ACHN (cell line): ENCODE data around the gene RNF130.

ENCODE experiments used
- DNase-seq: peaks from one replicate; pipeline ENCODE4 v3.0.0-alpha.2; 2015
- in situ Hi-C: cut with HindIII; loops from 2 replicates; pipeline ENCODE4 v1.10.0; 2017; ENCODE audit warnings: low sequenced_read_pairs, low pct_ligation_motif_present, low pct_unique_long_range_greater_than_20kb

Gene RNF130

DNA sequence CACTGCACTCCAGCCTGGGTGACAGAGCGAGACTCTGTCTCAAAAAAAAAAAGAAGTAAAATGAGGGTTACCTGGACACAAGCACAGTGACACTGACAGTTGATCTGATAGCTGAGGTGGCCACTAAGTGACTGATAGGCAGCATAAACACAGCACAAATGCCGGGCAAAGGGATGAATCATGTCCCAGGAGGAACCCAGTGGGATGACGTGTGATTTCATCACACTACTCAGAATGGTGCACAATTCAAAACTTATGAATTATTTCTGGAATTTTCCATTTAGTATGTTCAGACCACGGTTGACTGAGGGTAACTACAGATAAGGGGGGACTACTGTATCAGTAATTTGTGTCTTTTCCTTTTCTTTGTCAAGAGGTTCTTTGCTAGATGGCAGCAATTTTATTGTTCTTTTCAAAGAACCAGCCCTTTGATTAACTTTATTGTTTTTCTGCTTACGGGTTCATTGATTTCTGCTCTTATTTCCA, 34.3 kb upstream of the RNF130 start:
- DNase-seq, result no peak
- in situ Hi-C loops, result no loop called here

DNA sequence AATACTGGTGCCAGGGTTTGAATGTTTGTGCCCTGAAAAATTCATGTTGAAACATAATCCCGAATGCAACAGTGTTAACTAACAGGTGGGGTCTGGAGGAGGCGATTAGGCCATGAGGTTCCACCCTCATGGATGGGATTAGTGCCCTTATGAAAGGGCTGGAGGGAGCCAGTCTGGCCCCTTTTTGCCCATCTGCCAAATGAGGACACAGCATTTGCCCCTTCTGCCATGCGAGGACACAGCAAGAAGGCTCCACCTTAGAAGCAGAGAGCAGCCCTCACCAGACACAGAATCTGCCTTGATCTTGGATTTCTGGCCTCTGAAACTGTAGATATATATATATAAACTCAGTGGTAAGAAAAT, 32.6 kb upstream of the RNF130 start:
- DNase-seq, result no peak
- in situ Hi-C loops, result no loop called here

DNA sequence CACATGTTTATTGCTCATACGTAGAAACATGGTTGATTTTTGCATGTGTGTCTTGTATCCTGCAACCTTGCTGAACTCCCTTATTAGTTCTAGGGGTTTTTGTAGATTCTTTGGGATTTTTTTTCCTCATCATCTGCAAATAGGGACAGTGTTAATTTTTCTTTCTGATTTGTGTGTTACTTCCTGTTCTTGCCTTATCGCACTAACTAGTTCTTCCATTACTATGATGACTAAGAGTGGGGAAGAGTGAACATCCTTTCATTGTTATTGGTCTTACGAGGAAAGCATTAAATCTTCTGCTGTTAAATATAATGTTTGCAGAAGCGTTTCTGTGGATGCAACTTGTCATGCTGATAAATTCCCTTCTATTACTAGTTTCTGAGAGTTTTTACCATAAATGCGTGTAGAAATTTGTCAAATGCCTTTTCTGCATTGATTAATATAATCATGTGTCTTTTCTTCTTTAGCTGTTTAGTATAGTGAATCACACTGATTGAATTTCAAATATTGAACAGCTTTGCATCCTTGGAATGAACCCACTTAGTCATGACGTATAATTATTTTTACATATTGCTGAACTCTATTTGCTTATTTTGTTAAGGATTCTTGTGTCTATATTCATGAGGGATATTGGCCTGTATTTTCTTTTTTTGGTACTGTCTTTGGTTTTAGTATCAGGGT, 32.1 kb upstream of the RNF130 start:
- DNase-seq, result no peak
- in situ Hi-C loops, result no loop called here

DNA sequence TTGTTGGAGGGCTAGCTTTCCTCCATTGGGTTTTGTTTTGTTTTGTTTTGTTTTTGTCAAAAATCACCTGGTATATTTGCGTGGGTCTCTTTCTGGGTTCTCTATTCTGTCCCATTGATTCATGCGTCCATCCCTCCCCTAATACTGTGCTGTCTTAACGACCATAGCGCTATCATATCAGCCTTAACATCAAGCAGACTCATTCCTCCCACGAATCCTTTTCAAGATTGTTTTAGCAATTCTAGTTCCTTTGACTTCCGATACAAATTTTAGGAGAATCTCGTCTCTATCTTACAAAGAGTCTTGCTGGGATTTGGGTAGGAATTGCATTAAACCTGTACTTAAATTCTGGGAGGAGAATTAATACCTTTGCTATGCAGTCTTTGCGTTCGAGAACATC, 31.1 kb upstream of the RNF130 start:
- in situ Hi-C loops, result no loop called here
- DNase-seq, result no peak

DNA sequence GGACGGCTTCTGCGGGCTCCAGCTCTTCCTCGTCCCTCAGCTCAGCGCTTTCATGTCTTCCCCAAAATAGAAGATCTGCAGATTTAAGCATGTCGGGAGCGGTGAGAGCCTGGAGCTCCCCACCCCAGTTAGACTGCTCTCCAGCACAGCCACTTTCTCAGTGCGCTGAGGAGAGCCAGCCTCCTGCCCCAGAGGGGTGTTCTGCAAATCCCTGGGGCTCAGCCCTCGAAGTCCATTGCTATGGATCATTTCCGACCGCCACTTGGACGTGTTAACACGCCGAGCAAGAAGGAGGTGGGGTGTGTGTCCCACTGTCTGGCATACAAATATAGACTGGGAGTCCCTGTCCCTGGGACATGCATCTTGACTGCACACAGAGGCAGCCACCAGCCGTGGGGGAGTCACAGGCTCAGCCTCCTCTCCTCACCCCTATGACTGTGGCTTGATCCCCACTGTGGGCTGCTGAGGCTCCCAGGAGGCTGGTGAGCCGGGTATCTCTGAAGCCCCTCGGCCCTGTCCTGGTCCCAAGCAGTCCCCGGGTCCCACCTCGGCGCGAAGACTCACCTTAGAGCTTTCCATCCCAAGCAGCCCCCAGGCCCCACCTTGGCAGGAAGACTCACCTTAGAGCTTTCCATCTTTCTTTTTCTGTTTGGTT, 30.0 kb upstream of the RNF130 start:
- in situ Hi-C loops, result no loop called here
- DNase-seq, result no peak

DNA sequence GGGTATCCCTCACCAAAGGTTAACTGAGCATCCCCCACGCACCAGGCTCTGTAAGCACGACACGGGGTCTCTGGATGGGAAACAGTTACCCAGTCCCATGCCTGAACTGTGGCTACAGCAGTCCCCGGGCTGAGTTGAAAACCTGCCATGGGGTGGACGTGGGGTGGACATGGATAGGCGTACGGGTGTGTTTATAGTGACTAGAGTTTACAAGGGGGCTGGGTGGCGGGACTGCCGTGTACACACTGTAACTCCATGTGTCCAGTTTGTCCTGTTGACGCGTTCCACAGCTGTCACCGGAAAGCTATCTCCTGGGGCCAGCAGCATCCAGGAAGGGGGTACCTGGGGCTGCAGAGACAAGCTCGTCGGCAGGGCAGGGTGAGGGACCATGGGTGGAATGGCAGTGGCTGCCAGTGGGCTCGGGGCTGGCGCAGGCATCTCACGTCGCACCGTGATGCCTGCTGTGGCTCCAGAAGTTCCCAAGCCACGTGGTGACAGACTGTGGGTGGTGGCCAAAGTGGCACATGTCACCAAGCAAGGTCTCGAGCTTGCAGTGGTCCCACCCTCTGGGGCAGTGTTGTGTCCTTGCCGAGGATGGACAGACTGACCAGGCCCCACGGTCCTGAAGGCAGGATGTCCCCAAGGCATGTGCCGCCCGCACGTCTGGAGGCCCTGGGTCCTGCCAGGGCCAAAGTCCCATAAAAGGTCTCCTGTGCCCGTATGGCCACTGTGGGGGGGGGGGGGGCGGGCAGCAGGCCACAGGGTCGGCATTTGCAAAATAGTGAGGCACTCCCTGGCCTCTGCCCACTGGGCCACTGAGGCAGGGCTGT, 29.3 kb upstream of the RNF130 start:
- in situ Hi-C loops, result no loop called here
- no peak for DNase-seq

DNA sequence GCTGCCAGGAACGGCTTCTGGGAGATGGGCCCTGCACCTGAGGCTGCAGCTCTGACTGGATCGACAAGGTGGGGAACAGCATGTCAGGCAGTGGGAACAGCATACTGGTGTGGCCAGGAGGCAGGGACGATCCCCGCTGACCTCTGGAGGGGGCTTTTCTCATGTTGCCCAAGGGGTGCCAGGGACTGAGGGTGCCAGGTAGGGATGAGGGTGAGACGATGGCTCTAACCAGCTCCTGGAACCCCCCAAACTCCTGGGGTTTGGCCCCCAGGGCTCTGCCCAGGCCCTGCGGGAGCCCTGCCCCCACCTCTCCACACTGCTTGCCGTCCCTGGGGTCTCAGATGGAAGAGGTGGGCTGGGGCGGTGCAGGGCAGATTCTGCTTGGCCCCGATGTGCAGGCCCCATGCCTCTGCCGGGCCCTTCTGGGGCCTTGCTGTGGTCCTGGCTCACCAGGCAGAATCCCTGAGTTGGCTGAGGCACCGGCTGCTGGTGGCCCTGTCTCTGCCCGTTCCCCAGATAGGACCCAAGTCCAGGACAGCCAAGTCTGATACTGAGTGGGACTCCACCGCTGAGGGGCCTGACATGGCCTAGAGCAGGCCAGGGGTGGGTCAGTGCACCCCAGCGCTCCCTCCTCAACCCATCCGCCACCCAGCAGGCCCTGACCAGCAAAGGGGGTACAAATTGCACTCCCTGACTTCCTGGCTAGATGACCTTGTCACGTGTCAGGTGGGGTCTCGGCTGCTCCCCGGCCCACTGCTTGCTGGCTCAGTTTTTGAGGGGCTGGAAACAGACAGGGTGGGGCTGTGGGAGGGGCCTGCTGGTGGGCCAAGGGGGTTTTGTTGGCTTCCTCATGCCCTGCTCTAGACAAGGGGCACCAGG, 28.4 kb upstream of the RNF130 start:
- DNase-seq, result no peak
- in situ Hi-C loops, result no loop called here

DNA sequence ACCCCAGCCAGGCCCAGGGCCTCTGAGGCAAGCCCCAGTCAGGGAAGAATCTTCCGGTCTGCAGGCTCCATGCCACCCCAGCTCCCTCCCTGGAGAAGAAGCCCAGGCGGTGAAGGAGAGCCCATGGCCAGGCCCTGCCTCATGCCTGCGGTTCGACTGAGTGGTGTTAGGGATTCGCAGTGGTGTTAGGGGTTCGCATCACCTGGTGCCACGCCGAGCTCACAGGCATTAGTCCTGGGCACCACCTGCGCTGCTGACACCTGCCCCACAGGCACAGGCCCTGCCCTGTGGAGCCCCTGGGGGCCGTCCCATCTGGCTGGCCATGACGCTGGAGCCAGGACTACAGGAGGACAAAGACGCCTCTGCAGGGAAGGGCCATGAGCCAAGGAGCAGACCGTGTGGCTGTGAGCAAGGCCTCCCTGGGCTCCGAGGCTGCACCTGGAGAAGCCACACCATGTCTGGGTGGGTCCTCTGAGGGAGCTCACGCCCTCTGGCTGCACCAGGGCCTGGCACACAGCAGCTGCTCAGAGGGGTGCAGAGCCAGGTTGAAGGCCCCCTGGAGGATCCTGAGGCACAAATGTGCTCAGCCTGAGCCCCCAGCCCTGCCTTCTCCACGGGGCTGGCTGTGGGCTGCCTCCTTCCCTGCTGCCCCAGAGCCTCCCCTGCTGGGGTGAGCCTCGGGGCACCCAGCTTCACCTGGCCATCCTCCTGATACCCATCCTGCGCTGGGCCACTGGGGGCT, 27.6 kb upstream of the RNF130 start:
- DNase-seq, result no peak
- in situ Hi-C loops, result no loop called here

DNA sequence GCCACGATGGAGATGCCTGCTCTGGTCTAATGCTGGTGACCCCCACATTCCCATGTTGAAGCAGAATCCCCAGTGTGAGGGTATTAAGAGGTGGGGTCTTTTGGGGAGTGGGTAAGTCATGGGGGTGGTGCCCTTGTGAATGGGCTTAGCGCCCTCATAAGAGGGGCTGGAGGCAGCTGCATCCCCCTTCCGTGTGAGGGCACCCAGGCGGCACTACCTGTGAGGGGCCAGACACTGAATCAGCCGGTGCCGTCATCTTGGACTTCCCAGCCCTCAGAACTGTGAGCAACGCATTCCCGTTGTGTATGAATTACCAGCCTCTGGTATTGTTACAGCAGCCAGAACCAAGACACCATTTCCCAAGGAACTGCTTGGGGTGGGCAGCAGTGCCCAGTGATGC, 27.0 kb upstream of the RNF130 start:
- in situ Hi-C loops, result no loop called here

DNA sequence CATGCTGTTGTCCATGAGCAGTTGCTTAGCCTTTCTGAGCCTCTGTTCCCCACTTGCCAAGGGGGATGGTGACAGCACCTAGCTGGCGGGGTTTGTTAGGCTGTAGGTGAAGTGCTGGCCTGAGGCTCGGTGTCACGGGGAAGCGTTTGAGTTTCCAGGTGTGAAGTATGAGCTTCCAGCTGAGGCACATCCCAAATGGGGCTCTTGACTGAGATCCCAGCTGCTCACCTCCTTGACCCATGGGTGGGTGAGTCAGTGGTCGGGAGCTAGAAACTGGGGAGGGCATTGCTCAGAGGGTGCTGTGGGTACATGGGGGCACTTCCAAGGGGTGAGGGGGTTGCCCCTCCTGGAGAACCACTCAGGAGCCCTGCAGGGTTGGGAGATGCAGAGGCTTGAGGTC, 26.4 kb upstream of the RNF130 start:
- DNase-seq, result no peak
- in situ Hi-C loops, result no loop called here

More for the DNA sequence above, 27.0 kb upstream of the RNF130 start:
- no peak for DNase-seq

DNA sequence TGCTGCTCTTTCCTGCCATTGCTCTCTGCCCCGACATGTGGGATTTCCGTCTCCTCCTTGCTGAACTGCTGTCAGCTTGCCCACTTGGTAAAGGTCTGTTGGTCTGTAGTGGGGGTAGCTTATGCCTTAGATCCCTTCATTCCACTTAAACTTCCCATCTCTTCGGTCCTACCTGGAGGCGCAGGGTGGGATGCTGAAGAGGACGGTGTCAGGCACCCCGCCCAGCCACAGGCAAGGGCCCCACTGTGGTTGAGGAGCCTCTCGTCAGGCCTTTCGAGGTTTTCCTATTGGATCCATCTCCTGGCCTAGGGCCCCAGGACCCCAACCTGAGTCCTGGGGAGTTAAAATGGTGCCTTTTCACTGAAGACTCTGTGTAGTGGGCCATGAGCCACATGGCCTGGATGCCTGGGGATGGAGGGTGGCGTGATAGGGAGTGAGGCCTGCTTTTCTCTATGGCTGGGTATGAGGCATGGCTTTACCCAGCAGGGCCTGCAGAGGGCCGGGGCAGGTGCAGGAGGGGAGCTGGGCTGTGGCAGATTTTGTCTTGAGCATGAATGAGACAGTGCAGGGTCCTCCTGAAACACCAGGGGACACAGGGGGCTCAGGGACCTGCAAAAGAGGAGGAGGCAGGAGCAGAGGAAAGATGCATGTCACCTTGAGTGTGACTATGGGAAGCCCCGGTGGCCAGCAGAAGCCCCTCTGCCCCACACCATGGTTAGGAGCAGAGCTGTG, 25.8 kb upstream of the RNF130 start:
- in situ Hi-C loops, result no loop called here
- no peak for DNase-seq

DNA sequence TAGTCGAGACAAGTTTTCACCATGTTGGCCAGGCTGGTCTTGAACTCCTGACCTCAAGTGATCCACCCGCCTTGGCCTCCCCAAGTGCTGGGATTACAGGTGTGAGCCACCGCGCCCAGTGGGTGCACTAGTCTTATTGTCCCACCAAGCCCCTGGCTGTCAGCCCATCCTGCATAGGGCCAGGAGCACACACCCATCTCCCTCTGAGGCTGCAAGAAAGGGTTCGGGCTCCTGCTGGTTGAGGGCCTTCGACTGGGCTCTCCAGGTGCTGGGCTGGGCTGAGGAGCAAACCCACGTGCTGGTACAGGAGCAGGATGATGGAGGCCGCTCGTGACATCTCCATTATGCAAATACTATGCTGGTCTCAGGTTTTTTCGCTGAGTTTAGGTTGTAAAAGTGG, 25.1 kb upstream of the RNF130 start:
- in situ Hi-C loops, result no loop called here
- DNase-seq, result no peak

DNA sequence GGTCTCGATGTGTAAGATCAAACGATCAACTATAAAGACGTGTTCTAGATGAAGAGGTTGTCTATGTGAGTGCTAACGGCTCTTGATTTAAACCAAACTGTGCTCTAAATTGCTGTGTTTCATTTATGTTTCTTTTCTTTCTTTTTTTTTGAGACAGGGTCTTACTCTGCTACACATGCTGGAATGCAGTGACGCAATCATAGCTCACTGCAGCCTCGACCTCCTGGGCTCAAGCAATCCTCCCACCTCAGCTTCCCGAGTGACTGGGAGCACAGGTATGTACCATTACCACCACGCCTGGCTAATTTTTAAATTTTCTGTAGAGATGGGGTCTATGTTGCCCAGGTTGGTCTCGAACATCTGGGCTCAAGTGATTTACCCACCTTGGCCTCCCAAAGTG, 24.0 kb upstream of the RNF130 start:
- DNase-seq, result no peak
- in situ Hi-C loops, result no loop called here

DNA sequence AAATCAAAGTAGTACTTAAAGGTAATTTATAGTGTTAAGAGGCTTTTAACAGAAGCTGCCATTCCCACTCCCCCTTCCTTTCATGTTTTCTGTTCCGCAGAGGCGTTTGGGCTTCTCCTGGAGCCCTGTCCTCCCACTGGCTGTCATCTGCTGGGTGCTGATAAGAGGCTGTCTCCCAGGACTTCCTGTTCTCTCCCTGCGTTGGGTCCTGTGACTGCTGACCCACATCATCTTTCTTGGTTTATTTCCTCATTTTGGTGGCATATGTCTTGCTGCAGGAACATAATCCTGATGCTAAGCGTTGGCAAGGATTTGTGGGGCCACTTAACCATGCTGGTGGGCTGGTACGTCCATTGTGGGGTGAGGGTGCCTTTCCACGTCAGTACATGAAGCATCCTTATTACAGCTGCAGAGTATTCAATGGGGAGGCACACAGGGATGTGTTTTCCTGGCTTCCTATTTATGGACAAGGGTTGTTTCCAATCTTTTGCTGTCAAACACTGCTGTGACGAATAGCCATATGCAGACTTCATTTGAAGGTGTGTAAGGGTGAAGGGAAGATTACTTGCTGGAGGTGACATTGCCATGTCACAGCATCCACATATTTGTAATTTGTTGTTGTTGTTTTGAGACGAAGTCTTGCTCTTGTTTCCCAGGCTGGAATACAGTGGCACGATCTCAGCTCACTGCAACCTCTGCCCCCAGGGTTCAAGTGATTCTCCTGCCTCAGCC, 22.3 kb upstream of the RNF130 start:
- DNase-seq, result no peak
- in situ Hi-C loops, result no loop called here

DNA sequence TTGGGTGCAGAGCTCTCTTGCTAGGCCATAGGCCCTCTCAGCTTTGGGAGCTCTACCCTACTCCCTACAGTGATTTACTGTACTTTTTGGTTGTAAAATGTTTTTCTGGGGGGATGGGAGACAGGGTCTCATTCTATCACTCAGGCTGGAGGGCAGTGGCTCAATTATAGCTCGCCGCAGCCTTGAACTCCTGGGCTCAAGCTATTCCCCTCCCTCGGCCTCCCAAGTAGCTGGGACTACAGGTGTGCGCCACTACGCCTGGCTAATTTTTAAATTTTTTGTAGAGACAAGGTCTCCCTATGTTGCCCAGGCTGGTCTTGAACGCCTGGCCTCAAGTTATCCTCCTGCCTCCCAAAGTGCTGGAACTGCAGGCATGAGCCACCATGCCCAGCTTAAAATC, 21.7 kb upstream of the RNF130 start:
- no peak for DNase-seq
- in situ Hi-C loops, result no loop called here

DNA sequence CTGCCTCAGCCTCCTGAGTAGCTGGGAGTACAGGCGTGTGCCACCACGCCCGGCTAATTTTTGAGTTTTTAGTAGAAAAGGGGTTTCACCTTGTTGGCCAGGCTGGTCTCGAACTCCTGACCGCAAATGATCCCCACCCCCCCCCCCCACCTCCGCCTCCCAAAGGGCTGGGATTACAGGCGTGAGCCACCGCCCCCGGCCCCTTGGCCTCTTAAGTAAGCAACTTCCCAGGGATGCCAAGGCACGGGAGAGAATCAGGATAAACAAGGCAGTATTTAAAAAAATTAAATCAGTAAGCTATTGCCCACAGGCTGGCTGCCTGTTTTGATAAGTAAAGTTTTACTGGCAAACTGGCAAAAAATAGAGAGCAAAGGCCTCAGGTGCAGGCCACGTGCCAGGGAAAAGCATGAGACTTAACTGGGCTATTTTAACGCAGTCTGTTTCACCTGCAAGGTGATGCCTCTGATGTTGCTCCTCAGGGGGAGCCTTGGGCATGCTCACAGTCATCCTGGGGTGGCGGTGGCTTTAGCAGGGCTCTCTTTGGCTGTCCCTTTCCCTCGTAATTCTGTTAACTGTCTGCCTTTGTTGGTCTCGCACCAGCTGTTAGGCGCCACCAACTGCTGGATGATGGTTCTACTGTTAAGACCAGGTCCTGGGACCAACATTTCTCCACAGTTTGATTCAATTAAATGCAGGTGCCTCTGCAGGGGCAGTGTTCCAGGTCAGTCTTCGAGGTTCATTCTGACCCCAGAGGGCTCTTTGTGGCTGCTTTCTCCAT, 19.4 kb upstream of the RNF130 start:
- in situ Hi-C loops, result no loop called here
- DNase-seq, result no peak
